ENCODE data around the gene POLR1G.

POLR1G gene

GRCh38 chr19:45446944-45447343 is 40.5 kb downstream of the POLR1G start:
- no peak for DNase-seq

GRCh38 chr19:45448425-45448756 is 41.9 kb downstream of the POLR1G start:
- DNase-seq: no peak

- no peak for DNase-seq
Observed at GRCh38 chr19:45448887-45449299, 42.4 kb downstream of the POLR1G start.

GRCh38 chr19:45450012-45450333 is 43.5 kb downstream of the POLR1G start:
- DNase-seq: peak in 1 of 2 experiments; percentile 50

- no peak for DNase-seq
Observed at GRCh38 chr19:45451131-45451849, 44.8 kb downstream of the POLR1G start.

GRCh38 chr19:45451850-45452387 is 45.5 kb downstream of the POLR1G start:
- DNase-seq: no peak

- peak in 1 of 2 experiments; percentile 49 for DNase-seq
Observed at GRCh38 chr19:45455707-45456499, 49.5 kb downstream of the POLR1G start.

- DNase-seq: no peak
Observed at GRCh38 chr19:45456500-45456815, 50.0 kb downstream of the POLR1G start.

- DNase-seq: no peak
Observed at GRCh38 chr19:45457776-45458175, 51.3 kb downstream of the POLR1G start.
